IMR-90 (cell line): Measurements from ENCODE around the gene CLPTM1L. TPM values are rescaled to one million over a fixed set of nuclear protein-coding genes. Genes with fewer than 3 reads are reported as not detected.
"Not testable (repeated sequence)": the region's sequence is repeated elsewhere in the genome, so short reads cannot be mapped to it uniquely, and the experiment has no call there.

Source experiments
- ATAC-seq: fragments of 200-7000 bp; cut with Tn5 transposase; 2 replicates; pipeline ENCODE4 v1.9.1; 2020; ENCODE audit warnings: low read depth, mild to moderate bottlenecking, moderate library complexity
- BruUV-seq: library from RNA; stranded (reverse); fragments of 400-500 nt; replicated peaks from 2 replicates; lab custom pipeline; 2021; lab: Mats Ljungman, UMichigan
- CTCF ChIA-PET: fragments of 300-600 bp; formaldehyde crosslinking; extraction: SDS; loops from one replicate; lab custom pipeline; 2021; ENCODE audit warnings: antibody characterized with exemption; lab: Yijun Ruan, JAX
- POLR2A ChIA-PET: fragments of 300-600 bp; sonication (Branson Sonifier 250); formaldehyde crosslinking; loops from one replicate; lab custom pipeline; 2022; ENCODE audit warnings: antibody characterized with exemption; ENCODE audit not compliant: unreplicated experiment; lab: Charles Lee
- DNase-seq: peaks from one replicate; pipeline ENCODE4 v3.0.0; 2013
- H2AFZ ChIP-seq: replicated peaks from 2 replicates; pipeline ENCODE3; 2013; ENCODE audit warnings: low read length, mild to moderate bottlenecking; ENCODE audit not compliant: poor library complexity
- H2AK5ac ChIP-seq: 2 replicates; pipeline ENCODE4 v1.6.1; 2013; ENCODE audit warnings: low read depth, low read length, inconsistent platforms
- H2AK9ac ChIP-seq: replicated peaks from 2 replicates; pipeline ENCODE3; 2013; ENCODE audit warnings: mild to moderate bottlenecking, low read depth, low read length, moderate library complexity; ENCODE audit not compliant: poor library complexity
- H2BK120ac ChIP-seq: 2 replicates; pipeline ENCODE4 v1.6.1; 2013; ENCODE audit warnings: low read depth, low read length, inconsistent platforms
- H2BK15ac ChIP-seq: 3 replicates; pipeline ENCODE4 v1.6.1; 2013; ENCODE audit warnings: low read depth, low read length, inconsistent platforms
- H2BK20ac ChIP-seq: 2 replicates; pipeline ENCODE4 v1.6.1; 2013; ENCODE audit warnings: low read depth, mild to moderate bottlenecking, inconsistent platforms, low read length, moderate library complexity
- H2BK5ac ChIP-seq: 2 replicates; pipeline ENCODE4 v1.6.1; 2013; ENCODE audit warnings: mild to moderate bottlenecking, low read depth, low read length, inconsistent platforms; ENCODE audit not compliant: poor library complexity, severe bottlenecking
- H3K14ac ChIP-seq: replicated peaks from 2 replicates; pipeline ENCODE4 v1.6.1; 2013; ENCODE audit warnings: low read depth, low read length, inconsistent platforms
- H3K18ac ChIP-seq: 2 replicates; pipeline ENCODE4 v1.6.1; 2013; ENCODE audit warnings: low read depth, low read length, control low read depth
- H3K23ac ChIP-seq: 2 replicates; pipeline ENCODE4 v1.6.1; 2013; ENCODE audit warnings: low read depth, low read length, inconsistent platforms
- H3K27ac ChIP-seq: 2 replicates; pipeline ENCODE4 v1.5.1; 2013; ENCODE audit warnings: mild to moderate bottlenecking, control low read depth, low read length; ENCODE audit not compliant: insufficient read depth
- H3K27me3 ChIP-seq: 2 replicates; pipeline ENCODE4 v1.6.1; 2013; ENCODE audit warnings: low read length; ENCODE audit not compliant: control insufficient read depth, insufficient read depth
- H3K36me3 ChIP-seq: 2 replicates; pipeline ENCODE4 v1.6.1; 2013; ENCODE audit warnings: low read length, mixed read lengths; ENCODE audit not compliant: control insufficient read depth, insufficient read depth
- H3K4ac ChIP-seq: 2 replicates; pipeline ENCODE4 v1.6.1; 2013; ENCODE audit warnings: low read depth, low read length, inconsistent platforms
- H3K4me1 ChIP-seq: 2 replicates; pipeline ENCODE4 v1.6.1; 2013; ENCODE audit warnings: low read length, mixed read lengths; ENCODE audit not compliant: control insufficient read depth, insufficient read depth
- H3K4me2 ChIP-seq: 2 replicates; pipeline ENCODE4 v1.6.1; 2013; ENCODE audit warnings: low read depth, mild to moderate bottlenecking, control low read depth, low read length, moderate library complexity
- H3K4me3 ChIP-seq: 2 replicates; pipeline ENCODE4 v1.5.1; 2013; ENCODE audit warnings: low read depth, mild to moderate bottlenecking, control low read depth, low read length, moderate library complexity; ENCODE audit not compliant: insufficient read depth
- H3K56ac ChIP-seq: 2 replicates; pipeline ENCODE4 v1.6.1; 2013; ENCODE audit warnings: low read length, inconsistent platforms; ENCODE audit not compliant: insufficient read depth; ENCODE audit errors: extremely low read depth
- H3K79me1 ChIP-seq, 2 experiments: 2 replicates each; pipeline ENCODE4 v1.6.1; 2013; ENCODE audit warnings: low read length in 2 of 2, inconsistent platforms in 1 of 2, low read depth in 1 of 2
- H3K9ac ChIP-seq: 2 replicates; pipeline ENCODE4 v1.6.1; 2013; ENCODE audit warnings: low read depth, low read length, control low read depth
- H3K9me1 ChIP-seq: 2 replicates; pipeline ENCODE4 v1.6.1; 2013; ENCODE audit warnings: low read length, inconsistent platforms; ENCODE audit not compliant: insufficient read depth
- H3K9me3 ChIP-seq: 2 replicates; pipeline ENCODE4 v1.6.1; 2013; ENCODE audit warnings: low read length; ENCODE audit not compliant: control insufficient read depth, insufficient read depth
- H4K20me1 ChIP-seq: 2 replicates; pipeline ENCODE4 v1.6.1; 2013; ENCODE audit warnings: low read length, inconsistent platforms; ENCODE audit not compliant: insufficient read depth
- H4K5ac ChIP-seq: 2 replicates; pipeline ENCODE4 v1.6.1; 2013; ENCODE audit warnings: mild to moderate bottlenecking, low read depth, low read length, control low read depth
- H4K8ac ChIP-seq, 2 experiments: 2 replicates each; pipeline ENCODE4 v1.6.1; 2013; ENCODE audit warnings: low read depth in 2 of 2, low read length in 2 of 2, control low read depth in 1 of 2, inconsistent platforms in 1 of 2
- H4K91ac ChIP-seq: 2 replicates; pipeline ENCODE4 v1.6.1; 2013; ENCODE audit warnings: low read depth, low read length, inconsistent platforms; ENCODE audit not compliant: insufficient read depth
- WGBS, 2 experiments: methylation state at CpG; one replicate each; pipeline versions ENCODE4 v1.1.5 to v1.1.7; 2013; ENCODE audit warnings: missing lambda C conversion rate in 2 of 2; ENCODE audit not compliant: insufficient read length in 1 of 2; ENCODE audit errors: extremely low coverage in 2 of 2; 5-methylcytosine and 5-hydroxymethylcytosine counted together
- dilution Hi-C: fragments of 300-500 bp; cut with HindIII; formaldehyde crosslinking; loops from one replicate; pipeline ENCODE4 v1.14.3; 2018; ENCODE audit warnings: low sequenced_read_pairs; ENCODE audit not compliant: unreplicated experiment
- in situ Hi-C: fragments of 300-500 bp; cut with MboI; formaldehyde crosslinking; loops from 3 replicates; pipeline ENCODE4 v1.14.3; 2019; ENCODE audit warnings: low sequenced_read_pairs, inconsistent platforms, mixed read lengths
- intact Hi-C: fragments of 100-400 bp; cut with micrococcal nuclease; formaldehyde crosslinking; loops from 2 replicates; pipeline ENCODE4 v1.10.0; 2022
- polyA plus RNA-seq, 3 experiments: library from polyadenylated mRNA; depleted of rRNA; stranded (reverse); fragments of >200 nt; gene quantifications; 2 replicates each; pipeline ENCODE4 v1.2.3, GENCODE V29; 2012; ENCODE audit warnings: low replicate concordance in 1 of 3
- total RNA-seq: library from RNA; depleted of rRNA; stranded (reverse); fragments of >200 nt; gene quantifications from 2 replicates; pipeline ENCODE4 v1.2.3, GENCODE V29; 2012

Gene CLPTM1L
- total and polyA plus RNA-seq, 2 of the 4 experiments (the other 2 are of a cell fraction): 114 to 137 TPM

DNA sequence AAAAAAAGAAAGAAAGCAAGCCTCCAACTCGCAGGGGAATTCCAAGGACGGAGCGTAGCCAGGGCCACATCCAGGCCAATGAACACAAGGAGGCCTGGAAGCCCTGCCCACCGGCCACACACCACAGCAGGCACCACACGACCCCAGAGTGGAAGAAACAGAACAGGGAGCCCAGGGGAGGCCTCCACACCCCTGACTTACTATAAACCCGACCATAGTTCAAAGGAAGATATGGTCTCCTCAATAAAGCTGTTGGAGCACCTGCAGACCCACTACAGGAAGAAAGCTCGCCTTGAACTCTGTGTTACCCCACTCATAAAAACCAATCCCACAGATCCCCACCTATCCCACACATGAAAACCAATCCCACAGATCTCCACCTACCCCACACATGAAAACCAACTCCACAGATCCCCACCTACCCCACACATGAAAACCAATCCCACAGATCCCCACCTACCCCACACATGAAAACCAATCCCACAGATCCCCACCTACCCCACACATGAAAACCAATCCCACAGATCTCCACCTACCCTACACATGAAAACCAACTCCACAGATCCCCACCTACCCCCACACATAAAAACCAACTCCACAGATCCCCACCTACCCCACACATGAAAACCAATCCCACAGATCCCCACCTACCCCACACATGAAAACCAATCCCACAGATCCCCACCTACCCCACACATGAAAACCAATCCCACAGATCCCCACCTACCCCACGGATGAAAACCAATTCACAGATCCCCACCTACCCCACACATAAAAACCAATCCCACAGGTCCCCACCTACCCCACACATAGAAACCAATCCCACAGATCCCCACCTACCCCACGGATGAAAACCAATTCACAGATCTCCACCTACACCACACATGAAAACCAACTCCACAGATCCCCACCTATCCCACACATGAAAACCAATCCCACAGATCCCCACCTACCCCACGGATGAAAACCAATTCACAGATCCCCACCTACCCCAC, 69.2 kb downstream of the CLPTM1L start:
- H3K9ac ChIP-seq, H3K14ac ChIP-seq, H4K8ac ChIP-seq, H3K56ac ChIP-seq, dilution Hi-C loops, H2BK5ac ChIP-seq, BruUV-seq, CTCF ChIA-PET, H3K27me3 ChIP-seq, H2BK120ac ChIP-seq, H3K4ac ChIP-seq, H3K23ac ChIP-seq, H3K36me3 ChIP-seq, H2AFZ ChIP-seq, H2AK9ac ChIP-seq, H4K20me1 ChIP-seq, in situ Hi-C loops, H4K5ac ChIP-seq, H3K4me1 ChIP-seq, H2BK20ac ChIP-seq, H2AK5ac ChIP-seq, H3K18ac ChIP-seq, H3K27ac ChIP-seq, H3K4me2 ChIP-seq, ATAC-seq, DNase-seq, H3K79me1 ChIP-seq, H3K9me1 ChIP-seq, H2BK15ac ChIP-seq, POLR2A ChIA-PET, H4K91ac ChIP-seq, H3K4me3 ChIP-seq, intact Hi-C loops: not testable (repeated sequence)
- WGBS, 2 experiments: 38% methylated on average over 1 of the region's 10 CpGs; no CpG with 5 or more reads in 1 of the 2 experiments
- H3K9me3 ChIP-seq: peaks cover 38% of the 10 kb centered on the region
